Measurements from ENCODE around the gene PRRC2C.

Gene PRRC2C

DNA sequence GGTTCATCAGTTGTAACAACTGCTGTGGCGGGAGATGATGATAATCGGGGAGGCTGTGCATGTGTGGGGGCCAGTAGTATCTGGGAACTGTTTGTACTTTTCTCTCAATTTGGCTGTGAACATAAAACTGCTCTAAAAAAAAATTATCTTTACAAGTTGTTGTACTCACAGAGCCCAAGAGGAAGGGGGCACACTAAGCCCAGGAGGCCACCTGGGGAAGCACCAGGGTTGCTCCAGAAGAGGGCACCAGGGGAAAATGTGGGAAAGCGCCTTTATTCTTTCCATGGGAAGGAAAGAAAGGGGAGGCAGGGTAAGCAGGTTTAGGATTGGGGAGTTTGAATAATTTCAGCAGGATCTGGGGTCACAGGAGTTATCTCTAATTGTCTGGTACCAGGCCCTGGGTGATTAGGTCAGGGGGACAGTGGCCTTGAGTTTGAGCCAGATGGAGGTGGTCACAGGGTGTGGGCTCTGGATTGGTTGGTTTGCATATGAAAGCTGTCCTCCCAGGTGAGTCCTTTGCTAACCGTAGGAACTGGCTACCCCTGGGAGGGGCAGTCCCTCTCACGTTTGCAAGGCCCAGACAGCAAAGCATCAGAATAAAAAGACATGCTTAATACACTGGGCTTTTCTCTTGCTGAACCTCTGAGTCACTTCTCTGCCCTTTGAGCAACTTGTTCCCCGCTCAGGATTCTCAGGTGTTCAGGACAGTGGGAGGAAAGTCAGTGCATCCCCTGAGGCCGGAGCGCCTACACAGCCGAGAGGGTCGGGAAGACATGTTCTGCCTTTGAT, 155.9 kb downstream of the PRRC2C start:
- DNase-seq, result no peak

DNA sequence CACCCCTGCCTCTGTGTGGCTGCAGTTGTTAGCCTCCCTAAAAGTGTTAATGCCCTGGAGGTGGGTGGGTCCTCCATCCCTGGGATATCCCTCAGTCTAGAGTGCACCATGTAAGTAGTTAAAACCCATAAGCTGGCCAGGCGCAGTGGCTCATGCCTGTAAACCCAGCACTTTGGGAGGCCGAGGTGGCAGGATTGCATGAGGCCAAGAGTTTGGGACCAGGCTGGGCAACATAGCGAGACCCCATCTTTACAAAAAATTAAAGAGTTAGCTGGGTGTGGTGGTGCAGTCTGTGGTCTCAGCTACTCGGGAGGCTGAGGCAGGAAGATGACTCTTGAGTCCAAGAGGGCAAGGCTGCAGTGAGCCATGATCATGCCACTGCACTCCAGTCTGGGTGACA, 156.9 kb downstream of the PRRC2C start:
- no peak for DNase-seq

All from NCI-H446 (cell line).